ENCODE results near the gene LUZP2.

The LUZP2 gene

DNA sequence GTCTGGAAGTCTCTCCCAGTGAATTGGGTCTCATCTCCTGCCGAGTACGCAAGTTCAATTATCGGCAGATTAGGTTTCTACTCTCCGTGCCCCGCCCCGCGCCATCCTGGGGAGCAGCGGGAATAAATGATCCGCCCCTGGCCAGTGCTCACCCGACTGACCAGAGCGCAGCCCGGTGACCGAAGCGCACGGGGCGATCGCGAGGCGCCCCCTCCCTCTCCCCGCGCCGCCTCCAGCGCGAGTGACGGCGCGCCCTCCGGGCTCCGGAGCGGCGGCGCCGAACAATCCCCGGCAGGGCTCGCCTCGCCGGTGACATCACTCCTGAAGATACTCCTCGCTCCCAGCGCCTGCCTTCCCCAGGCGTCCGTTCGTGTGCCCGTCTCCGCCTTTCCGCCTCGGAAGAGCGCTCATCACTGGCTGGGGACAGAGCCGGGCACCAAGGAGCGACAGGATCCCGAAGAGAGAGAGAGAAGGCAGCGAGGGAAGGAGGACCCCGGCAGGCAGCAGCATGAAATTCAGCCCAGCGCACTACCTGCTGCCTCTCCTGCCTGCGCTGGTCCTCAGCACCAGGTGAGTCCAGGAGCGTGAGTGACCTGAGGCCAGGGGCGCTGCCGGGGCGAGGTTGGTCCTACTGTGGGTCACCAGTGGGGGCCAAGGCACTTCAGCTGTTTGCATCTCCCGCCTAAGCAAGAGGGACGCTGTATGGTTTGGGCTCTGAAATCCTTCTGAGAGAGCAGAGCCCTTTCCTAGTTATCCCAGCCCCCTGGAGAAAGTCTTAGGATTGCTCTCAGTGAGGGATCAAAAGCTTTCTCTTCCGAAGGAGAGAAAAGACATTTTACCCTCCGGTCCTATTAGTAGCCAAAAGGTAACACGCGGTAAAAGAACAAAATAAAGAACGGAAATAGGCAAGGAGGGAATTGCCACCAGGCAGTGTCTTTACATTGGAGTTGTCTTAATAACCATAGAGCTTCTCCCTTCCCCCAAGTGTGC is at the start of gene LUZP2:
LUZP2 (plus strand) TSS at position 318 of the 990 bp plus-strand sequence.
- DNase-seq (ENCODE audit: low spot score), result peak; percentile 64

DNA sequence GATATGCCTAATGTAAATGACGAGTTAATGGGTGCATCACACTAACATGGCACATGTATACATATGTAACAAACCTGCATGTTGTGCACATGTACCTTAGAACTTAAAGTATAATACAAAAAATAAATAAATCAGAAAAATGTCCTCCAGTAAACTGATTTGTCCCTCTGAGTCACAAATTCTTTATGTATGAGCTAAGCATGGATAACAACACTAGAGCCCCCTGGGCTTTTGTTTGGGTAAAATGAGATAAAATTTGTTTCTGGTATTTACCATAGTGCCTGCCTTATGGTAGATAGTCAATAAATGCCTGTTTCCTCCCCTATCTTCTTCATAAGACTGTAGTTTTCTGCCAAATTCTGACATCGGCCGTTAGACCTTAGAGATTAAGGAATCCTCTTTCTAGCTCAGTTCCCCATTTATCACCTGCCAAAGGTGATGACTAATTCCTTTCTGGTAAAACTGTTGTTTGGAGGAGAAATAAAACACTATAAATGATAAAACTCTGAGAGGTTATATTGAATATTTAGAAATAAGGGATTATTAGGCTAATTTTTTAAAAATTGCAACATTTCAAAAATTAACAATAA is 43.6 kb upstream of the LUZP2 start:
- no peak for DNase-seq (ENCODE audit: low spot score)

DNA sequence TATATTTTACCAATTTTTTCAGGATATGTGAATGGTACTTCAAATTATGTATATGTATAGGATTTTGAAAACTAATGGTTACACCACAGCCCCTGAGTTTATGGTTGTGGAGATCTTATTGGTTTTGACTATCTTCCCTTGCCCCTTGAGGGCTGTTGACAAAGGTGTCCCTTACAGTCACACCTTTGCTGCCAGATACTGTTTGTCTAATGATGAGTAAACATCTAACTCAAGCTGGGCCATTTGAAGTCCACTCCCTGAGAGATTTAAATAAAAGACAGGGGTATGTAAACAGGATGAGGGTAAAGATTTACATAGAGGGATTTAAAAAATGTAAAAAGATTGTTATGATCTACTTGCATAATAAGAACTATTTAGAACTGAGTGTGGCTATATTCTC is 38.9 kb upstream of the LUZP2 start:
- no peak for DNase-seq (ENCODE audit: low spot score)

DNA sequence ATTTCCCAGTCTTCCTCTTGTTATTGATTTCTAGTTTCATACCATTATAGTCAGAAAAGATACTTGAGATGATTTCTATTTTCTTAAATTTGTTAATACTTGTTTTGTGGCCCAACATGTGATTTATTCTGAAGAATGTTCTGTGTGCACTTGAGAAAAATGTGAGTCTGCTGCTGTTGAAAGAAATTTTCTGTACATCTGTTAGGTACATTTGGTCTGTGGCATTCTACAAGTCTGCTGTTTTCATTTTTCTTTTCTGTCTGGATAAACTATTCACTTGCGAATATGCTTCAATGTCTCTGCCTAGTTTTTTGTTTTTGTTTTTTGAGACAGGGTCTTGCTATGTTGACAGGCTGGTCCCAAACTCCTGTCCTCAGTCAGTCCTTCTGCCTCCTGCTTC is 26.4 kb upstream of the LUZP2 start:
- DNase-seq (ENCODE audit: low spot score), result no peak

DNA sequence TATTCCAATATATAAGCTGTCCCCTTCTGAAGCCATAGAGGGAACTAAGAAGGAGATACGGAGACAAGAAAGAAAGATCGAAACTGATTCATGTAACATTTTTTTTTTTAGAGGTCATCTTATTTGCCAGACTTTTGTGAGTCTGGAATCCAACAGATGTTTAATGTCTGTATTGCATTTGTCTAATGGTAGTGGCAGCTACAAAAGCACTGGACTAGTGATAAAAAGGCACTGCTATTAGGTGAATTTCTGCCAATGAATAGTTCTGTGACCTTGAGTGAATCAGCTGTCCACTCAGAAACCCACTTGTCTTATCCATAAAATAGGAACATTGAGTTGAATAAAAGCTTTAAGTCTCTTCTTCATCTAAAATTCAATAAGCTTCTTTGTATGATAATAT is 25.8 kb upstream of the LUZP2 start:
- DNase-seq (ENCODE audit: low spot score), result no peak

DNA sequence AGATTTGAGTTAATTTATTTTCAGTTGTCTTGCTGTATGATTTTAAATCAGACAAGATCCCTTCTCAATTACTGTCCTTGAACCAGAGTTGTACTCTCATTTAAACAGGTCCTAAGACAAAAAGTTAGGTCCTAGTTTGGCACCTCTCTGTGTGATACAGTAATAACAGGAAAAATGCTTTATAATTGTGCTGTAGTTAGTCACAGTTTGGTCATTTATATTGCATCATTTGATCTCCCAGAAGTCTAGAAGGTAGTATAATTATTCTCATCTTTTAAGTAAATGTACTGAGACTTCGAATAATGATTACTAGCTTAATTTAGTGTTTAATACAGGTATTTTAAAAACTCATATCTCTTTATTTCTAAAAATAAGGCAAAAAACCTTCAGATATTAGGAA is 18.1 kb upstream of the LUZP2 start:
- no peak for DNase-seq (ENCODE audit: low spot score)

DNA sequence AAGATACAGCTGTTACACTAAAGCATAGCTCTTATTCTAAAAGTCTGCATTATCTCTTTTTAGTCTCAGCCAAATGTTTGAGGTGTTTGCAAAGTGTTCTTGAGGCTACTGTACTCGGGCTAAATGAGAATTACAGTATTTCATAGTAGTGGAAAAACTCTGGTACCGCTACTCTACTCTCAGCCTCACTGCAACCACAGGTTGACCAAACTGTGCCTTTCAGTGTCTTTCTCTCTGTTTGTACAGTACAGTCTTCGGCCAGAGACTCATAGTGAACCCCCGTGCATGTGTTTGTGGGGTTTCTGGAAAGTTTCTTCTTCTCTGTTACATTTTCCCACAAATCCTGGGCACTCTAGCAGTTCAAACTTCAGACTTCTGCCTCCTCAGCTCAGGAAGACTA is 7.4 kb upstream of the LUZP2 start:
- no peak for DNase-seq (ENCODE audit: low spot score)

DNA sequence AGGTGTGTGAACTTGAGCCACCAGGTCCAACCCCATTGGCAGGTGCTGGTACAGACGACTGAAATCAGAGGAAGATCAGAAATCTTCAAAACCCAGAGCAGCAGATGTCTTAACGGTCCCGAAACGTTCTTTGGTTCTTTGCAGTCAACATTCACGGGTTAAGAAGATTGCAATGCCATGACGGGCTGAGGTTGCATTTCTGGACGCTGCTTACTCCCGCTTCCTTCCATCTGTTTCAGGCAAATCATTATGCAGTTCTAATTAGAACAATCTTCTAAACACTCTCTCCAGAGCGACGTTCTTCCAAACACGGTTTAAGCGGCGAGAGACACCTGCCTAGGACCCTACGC is 492 bp upstream of the LUZP2 start:
- peak; percentile 1 for DNase-seq (ENCODE audit: low spot score)

DNA sequence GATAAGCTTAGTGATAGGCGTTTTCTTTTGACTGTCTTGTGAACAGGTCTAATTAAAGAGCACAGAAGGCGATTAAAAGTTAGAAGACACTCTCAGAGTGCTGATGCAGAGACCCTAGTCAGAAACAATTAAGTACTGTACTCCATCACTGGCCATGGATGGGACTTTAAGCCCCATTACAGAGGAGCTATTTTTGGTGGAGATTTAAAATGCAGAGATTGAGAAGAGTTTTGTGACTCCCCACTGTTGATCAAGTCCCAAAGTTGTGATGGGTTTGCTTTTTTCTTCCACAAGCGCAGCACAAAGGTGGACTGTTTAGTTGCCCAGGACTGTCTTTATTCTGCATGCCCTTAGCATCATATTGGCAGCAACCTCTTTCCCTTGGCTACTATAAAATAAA is 978 bp downstream of the LUZP2 start:
- no peak for DNase-seq (ENCODE audit: low spot score)

DNA sequence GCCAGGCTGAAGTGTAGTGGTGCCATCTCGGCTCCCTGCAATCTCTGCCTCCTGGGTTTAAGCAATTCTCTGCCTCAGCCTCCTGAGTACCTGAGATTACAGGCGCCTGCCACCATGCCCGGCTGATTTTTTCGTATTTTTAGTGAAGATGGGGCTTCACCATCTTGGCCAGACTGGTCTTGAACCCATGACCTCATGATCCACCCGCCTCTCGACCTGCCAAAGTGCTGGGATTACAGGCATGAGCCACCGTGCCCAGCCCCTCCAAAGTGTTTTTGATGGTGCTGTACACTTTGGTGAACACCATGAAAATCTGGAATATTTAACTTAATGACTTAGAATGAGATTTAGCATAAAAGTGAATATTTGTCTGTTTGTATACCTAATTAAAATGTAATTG is 5.6 kb downstream of the LUZP2 start:
- DNase-seq (ENCODE audit: low spot score), result no peak

DNA sequence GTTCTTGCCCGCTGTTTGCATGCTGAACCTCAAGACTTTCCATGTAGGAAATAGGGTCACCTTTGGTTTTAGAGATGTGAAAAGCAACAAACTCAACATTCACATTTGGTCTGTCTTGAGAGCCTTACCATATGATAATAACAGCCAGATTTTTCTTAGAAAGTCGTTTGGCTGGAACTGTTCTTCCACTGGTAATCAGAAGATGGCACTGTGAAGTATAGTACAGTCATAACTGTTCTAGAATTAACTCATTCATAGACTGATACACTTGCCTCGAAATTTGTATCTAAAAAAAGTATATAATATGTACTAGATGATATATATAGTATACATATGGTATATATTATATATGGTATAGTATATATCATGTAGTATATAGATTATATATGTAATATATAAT is 12.3 kb downstream of the LUZP2 start:
- DNase-seq (ENCODE audit: low spot score), result no peak

DNA sequence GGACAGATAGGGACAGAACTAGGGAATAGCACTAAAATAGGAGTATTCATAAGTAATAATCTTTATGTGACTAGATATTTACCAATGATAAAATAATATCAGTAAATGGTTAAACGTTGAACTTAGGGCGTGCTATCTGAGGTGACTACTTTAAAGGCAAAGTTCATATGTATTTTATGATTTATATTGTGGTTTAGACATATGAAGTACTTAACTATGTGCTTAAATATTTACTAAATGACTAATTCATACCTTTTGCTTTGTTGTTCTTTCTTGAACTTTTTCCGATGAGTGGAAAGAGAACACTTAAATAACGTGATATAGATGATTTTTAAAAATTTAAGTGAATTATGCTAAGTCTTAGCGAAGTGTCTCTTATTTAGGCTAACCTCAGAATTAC is 14.7 kb downstream of the LUZP2 start:
- no peak for DNase-seq (ENCODE audit: low spot score)

DNA sequence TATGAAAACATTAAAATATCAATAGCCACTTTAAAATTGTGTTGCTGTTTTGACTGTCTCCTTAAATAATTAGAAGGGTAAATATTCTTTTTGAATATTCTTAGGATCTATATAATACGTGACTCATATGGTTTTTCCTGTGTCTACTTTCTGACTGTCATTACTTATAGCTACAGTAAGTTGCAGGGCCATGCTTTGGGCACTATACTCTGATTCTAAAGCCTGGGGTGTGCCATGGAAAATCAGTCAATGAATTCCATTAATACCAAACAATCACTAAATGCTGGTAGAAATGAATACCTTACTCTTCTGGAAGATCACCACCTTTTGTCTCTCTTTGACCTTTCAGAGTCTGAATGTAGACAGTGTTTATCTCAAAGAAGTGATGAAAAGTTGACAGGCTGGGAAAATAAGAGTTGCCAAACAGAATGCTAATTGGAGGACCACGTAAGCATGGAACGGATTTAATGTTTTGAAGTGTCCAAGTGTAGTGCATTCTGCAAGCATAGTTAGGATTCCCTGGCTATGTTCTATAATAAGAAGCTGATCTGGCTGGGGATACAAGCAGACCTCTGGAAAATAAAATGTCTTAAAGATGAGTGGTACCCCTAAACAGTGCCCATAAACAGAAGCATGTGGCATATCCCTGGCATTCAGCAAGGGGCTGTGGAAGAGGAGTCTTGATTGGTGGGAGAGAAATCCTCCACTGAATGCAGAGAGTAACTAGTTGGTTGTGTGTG is 16.8 kb downstream of the LUZP2 start:
- DNase-seq (ENCODE audit: low spot score), result no peak

DNA sequence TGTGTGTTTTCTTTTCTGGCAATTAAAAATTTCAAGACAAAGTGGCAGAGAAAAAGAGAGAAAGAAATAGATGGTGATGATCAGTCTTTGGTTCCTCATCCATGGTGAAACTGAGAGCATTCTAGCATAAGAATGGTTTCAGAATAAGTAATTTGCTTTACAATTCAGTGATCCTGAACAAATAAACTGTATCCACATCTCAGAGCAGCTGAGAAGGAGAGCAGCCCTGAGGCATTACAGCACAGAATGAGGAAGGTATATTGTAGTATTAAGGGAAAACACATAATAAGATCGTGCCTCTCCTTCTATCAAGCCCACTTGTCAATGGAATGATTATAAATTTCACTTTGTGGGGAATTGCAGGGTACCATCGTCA is 17.4 kb downstream of the LUZP2 start:
- no peak for DNase-seq (ENCODE audit: low spot score)

DNA sequence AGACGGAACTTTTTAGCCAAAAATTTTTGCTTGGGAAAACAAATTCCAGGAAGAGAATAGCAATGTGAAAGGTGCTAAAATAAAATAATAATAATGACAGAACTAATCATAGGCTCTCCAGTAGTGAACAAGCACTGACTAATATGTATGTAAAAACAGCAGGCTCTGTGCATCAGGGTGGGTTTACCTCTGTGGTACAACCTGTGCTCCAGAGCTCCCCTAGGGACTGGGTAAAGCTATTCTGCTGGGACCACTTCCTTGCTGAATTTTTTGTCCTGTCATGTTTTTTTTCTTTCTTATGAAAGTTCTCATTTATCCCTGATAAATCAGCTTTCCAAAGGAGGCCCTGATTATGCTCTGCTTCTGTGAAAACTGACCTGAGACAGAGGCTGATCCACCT is 18.8 kb downstream of the LUZP2 start:
- DNase-seq (ENCODE audit: low spot score), result no peak

DNA sequence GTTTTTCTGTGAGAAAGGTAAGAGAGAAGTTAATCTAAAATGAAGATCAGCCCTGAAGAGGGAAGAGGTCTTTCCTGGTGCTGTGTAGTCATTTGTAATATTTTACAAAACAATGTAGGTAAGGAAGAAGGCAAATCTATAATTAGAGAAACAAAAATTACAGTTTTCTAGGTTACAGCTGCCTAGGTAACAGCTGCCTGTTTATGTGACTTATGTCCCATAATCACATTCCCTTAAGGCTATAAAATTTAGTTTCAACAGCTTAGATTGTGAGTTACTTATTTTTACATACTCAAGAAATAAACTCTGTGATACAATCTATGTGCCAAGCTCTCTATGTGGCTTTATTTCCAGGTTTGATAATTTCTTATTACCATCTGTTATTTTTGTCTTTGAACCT is 19.8 kb downstream of the LUZP2 start:
- DNase-seq (ENCODE audit: low spot score), result no peak

DNA sequence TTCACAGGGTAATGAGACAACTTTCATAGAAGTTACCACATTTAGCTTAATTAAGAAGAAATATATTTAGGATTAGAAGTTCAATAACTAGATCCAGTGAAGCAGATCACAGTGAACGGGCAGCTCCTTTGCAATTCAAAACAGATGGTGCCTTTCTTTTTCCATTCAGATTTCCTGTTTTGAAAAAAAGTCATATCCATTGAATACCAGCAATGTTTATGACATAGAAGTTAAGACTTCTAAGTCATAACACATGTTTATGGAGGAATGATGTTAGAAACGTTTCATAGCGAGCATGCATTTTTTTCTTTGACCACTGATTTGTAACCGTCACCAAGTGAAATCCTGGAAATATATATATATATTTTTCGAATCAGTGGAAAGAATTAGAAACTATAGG is 24.7 kb downstream of the LUZP2 start:
- DNase-seq (ENCODE audit: low spot score), result no peak

DNA sequence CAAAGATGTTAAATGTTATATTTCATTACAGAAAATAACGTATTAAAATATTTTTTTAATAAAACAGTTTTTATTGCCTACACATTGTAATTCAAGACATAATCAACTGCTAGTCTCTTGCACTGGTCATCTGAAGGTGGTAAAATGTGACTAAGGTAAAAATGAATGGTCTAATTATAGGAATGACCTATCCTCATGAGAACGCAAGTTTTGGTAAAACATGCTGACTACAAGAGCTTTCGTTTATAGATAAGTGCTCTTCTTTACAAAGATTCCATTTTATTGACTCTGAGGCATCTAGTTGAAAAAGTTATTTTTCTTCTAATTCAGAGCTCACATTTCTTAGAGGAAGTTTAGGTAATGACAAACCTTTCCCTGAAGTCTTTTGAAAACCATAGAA is 27.3 kb downstream of the LUZP2 start:
- DNase-seq (ENCODE audit: low spot score), result no peak

DNA sequence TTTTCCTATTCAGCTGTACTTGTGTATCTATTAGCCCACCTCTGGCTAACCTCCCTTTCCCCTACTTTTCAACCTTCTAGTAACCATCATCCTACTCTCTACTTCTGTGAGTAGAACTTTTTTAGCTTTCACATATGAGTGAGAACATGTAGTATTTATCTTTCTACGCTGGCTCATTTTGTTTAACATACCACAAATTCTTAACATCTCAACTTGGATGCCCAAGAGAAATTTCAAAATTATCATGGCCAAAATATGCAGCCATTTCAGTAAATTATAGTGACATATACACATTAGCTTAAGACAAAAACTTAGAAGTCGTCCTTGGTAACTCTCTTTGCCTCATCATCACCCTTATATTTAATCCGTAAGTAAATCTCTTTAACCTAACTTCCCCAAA is 34.7 kb downstream of the LUZP2 start:
- DNase-seq (ENCODE audit: low spot score), result no peak

DNA sequence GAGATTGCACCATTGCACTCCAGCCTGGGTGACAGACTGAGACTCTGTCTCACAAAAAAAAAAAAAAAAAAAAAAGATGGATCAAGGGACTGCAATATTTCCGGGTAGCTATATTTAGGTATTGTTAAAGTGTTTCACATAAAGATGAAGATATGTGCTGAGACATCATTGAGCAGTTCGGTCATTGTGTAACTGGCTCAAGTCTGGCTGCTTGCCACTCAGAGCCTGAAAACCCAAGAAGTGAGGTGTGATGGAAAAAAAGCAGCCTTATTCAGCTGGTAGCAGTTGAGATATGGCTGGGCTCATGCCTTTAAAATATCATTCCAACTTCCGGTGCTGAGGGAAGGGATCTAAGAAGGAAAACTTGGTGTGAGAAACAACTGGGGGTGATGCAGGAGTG is 46.9 kb downstream of the LUZP2 start:
- no peak for DNase-seq (ENCODE audit: low spot score)

DNA sequence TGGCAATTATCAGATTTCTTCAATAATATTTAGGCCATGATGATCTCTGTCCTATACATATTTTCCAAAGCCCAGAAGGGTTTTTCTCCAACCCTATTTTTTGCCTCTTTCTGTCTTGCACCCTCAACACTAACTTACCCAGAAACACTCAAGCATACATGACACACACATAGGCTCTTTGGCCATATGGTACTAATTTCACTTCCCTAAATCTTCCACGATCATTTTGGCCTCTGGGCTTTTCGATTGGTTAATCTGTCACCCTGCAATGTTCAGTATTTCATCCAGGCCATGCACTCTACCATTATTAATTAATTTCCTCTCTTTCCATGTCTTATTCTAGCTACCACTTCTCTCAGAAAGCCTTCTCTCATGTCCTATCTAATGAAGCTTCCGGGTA is 59.8 kb downstream of the LUZP2 start:
- DNase-seq (ENCODE audit: low spot score), result no peak

DNA sequence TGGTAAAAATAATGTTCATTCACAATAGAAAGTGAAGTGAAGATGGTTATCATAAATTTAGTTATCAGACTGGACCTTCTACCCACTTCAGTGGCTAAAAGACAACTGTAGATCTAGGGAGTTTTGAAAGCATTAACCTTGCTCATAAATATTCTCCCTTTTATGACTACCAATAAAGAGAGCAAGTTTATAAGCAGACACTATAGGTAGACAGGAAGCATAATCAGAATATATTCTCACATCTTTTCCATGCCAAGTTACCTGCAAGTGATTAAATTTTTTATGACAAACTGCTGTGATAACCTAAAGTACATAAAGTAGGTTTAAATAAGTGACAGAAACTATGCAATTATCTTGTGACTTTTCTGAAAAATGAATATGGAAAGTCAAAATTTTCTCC is 62.5 kb downstream of the LUZP2 start:
- DNase-seq (ENCODE audit: low spot score), result no peak

DNA sequence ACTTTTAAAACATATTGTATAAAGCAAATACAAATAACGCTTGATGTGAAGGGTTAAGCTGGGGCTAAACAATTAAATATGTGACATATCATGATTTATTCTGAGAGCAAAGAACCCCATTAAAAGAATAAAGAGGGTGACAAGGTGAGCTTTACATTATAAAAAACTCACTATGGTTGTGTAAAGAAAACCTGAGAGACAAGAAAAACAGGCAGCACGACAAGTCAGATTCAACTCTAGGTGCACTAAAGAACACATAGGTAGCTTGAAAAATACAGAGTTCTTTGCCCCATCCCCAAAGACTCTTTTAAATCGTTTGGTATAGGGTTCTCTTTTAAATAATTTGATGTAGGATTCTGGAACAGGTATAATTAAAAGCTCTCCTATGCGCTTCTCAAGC is 63.5 kb downstream of the LUZP2 start:
- no peak for DNase-seq (ENCODE audit: low spot score)

Data from GM03348 (cell line).